Stimulated activated CD4-positive, alpha-beta T cell treated with anti-CD3 and anti-CD28 coated beads, TNF-alpha, amount 100 ng/mL, for 4 hours (primary cell): ENCODE measurements around the gene FAM20A.

ENCODE experiments used
- DNase-seq, 3 experiments: peaks; one replicate each; pipeline ENCODE4 v3.0.0-alpha.2; 2020; ENCODE audit warnings: low read depth in 3 of 3

Gene FAM20A

GRCh38 chr17:68610554-68610953 is 9.4 kb upstream of the FAM20A start:
- DNase-seq: no peak

GRCh38 chr17:68608515-68609130 is 7.5 kb upstream of the FAM20A start:
- DNase-seq: no peak

GRCh38 chr17:68606451-68607307 is 5.5 kb upstream of the FAM20A start:
- DNase-seq: no peak

DNA sequence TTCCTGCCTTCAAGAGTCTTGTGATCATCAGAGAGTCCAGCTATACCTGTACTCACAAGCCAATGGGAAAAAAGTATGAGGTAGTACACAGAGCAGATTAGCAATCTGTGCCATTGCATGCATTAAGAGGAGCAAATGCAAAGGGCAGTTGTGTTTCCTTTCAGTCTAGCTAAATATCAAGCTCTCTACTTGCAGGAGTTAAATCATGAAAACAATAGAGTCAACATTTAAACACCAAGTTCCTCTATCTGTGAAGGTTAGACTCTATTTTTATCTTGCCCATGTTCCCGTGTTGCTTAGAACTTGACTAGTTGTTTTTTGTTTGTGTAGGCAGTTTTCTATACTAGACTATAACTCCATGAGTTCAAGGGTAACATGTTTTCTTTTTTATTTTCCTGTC is 4.7 kb upstream of the FAM20A start:
- no peak for DNase-seq

GRCh38 chr17:68603656-68604055 is 2.5 kb upstream of the FAM20A start:
- no peak for DNase-seq

- no peak for DNase-seq
These were observed 1.9 kb upstream of the FAM20A start for GRCh38 chr17:68603027-68603426.

DNA sequence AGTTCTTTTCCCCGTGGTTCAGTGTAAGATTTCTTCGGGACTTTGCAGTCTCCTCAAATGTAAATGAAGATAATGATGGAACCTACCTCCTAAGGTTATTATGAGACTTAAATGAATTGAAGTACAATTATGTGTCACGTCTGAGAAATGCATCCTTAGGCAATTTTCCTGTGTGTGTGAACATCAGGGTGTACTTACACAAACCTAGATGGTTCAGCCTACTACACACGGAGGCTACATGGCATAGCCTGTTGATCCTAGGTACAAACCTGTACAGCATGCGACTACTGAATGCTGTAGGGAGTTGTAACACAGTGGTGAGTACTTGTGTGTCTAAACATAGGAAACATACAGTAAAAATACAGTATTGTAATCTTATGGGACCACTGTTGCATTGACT is 1.1 kb upstream of the FAM20A start:
- no peak for DNase-seq

DNA sequence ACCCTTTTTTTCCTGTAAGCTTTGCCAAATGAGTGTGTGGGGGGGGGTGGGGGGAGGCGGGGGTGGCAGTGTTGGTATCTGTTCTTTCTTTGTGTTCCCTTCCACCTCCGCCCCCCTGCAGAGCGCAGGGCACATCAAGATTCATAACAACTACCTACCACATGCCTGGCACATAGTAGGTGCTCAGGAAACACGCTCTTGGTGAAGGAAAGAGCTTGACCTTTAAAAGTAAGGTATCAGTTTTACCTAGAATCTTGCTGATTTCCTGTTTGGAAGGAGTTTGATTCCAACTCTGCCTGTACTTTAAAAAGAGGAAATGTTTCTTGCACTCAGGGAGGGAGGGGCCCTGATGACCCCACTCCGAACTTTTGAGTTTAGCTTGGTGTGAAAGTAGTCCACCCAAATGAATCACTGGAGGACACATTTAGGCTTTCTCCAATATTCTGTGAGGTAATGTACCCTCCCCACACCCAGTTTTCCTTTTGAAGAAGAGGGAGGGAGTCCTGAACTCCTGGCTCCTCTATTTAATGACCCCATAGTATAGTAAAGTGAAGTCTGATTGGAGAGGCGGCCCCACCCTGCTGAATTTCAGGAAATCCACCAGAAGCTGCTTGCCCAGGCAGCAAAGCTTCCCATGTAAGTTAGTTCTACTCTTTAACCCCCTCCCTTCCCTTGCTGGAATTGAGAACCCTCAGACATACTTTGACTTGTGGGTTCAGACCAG is 560 bp upstream of the FAM20A start:
- no peak for DNase-seq

DNA sequence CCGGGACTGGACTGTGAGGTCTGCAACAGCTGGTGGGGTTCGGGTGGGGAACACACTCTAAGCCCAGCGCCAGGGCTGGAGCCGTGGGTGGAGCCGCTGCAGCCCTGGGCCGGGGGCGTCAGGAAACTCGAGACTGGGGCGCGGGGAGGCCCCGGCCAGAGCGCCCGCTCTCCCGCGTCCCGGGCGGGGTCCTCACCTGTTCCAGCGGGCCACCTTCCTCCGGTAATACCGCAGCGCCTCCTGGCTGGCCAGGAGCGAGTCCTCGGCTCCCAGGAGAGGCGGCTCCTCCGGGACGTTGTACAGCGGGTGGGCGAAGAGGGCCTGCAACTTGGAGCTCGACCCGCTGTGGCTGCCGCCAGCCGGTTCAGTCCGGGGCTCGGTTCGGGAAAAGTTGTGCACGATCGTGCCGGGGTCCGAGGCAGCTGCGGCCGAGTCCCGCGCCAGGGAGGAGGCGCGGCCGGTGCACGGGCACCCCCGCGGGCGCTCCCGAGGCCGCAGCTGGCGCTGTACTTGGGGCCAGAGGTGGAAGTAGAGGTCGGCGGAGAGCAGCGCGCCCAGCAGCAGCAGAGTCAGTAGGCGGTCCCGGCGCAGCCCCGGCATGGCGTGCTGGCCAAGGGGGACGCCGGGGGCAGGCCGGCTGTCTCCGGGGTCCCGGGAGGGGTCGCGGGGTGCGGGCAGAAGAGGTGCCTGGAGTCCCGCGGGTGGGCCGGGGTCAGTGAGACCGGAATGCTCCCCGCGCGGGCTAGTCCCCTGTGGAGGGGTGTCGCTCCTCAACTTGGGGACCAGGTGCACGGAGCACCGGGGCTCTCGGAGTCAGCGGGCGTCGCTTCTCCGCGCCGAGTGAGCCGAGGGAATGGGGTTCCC is 868 bp downstream of the FAM20A start:
- DNase-seq: no peak

- no peak for DNase-seq
These were observed 1.6 kb downstream of the FAM20A start for GRCh38 chr17:68599552-68600066.

- DNase-seq: no peak
These were observed 2.1 kb downstream of the FAM20A start for GRCh38 chr17:68599091-68599490.

DNA sequence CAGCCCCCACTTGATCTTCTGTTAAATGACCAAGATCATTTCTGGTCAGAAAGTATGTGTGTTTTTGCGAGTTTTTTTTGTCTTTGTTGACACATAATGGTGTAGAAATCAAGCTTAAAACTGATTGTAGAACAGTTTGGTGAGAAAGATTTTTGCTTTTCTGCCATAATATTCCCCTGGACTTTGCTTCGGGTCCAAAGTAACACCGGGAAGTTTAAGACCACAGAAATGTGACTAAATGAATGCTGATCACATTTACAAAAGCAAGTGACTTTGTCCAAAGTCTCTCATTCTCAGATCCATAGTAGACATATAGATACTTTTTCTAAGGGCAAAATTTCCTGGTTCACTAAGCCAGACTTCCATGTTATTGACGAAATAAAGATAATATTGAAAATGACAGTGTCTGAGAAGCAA is 2.6 kb downstream of the FAM20A start:
- DNase-seq: no peak

DNA sequence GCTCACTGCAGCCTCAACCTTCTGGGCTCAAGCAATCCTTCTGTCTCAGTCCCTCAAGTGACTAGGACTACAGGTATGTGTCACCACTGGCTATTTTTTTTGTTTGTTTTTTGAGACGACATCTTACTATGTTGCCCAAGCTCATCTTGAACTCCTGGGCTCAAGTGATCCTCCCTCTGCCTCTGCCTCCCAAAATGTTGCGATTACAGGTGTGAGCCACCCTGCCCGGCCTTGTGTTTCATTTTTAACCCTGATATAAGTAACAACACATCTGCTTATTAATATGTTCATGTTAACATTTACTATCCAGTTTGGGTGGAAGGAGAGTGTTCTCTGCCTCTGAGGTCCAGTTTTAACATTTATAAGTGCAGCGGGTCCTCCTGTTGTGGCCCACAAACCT is 3.1 kb downstream of the FAM20A start:
- DNase-seq: no peak

DNA sequence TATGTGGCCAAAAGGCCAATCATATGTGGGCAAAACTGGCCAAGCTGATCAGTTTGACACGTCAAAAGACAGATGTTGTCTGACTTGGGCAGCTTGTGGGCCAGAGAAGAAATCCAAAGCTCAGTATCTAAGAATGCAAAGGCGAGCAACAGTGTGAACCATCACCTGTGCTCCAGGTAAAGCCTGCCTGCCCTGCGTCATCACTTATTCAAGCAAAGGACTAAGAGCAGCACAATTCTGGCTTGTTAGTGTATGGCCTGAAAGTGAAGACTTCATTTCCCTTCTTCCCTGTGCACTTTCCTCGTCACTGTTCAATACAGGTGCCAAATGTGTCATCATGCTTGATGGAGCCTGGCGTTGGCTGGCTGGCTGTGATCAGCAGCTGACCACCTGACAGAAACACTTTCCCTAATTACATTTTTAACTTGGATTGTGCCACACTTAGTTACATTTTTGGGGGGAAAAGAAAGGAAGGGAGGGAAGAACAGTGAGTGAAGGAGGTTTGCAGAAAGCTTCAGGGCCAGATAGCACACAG is 4.7 kb downstream of the FAM20A start:
- DNase-seq: no peak

- DNase-seq: no peak
These were observed 5.2 kb downstream of the FAM20A start for GRCh38 chr17:68595986-68596385.

DNA sequence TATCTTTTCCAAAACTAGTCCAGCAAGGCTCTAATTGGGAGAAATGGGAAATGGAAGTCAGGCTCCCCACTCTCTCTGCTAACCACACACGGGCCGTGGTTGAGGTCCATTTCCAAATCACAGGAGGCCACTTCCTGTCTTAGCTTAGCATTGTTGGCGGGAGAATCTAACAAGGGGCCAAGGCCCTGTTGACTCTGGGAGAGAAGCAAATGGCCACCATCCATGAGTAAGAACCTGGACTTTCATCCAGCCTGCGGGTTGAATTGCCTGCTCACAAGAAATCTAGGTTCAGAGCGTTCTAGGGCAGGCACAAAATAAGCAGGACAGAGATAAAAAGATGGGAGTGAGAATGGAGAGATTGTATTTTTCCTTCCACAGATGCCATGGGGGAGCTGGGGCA is 5.7 kb downstream of the FAM20A start:
- DNase-seq: no peak

DNA sequence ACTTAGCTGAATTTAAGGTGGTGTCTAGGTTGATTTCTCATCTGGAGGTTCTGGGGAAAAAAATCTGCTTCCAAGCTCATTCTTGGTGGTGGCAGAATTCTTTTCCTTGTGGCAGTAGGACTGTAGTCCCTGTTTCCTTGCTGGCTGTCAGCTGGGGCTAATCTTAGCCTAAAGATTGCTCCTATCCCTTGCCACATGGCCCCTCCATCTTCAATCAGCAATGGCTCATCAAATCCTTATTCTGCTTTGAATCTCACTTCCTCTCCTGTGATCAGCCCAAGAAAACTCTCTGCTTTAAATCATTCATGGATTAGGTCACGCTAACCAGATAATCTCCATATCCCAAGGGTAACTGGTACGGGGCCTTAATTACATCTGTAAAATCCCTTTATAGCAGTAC is 6.6 kb downstream of the FAM20A start:
- no peak for DNase-seq

GRCh38 chr17:68592682-68593641 is 8.2 kb downstream of the FAM20A start:
- DNase-seq: no peak

DNA sequence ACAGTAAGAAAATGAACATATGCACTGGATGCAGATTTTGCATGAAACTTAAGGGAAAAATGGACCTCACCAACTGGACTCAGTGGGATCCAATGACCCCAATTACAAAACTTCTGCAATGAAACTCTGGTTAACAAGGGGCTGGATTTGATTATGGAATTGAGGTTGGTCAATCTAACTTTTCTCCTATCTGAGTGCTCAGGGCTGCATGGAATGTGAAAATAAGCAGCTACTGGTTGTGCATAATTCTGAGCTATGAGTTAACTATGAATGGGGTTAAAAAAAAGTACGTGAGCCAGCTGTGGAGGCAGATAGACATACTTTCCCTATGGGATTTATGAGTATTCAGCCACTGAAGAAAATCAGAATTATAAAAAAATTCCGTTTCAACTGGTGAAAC is 9.2 kb downstream of the FAM20A start:
- DNase-seq: no peak

DNA sequence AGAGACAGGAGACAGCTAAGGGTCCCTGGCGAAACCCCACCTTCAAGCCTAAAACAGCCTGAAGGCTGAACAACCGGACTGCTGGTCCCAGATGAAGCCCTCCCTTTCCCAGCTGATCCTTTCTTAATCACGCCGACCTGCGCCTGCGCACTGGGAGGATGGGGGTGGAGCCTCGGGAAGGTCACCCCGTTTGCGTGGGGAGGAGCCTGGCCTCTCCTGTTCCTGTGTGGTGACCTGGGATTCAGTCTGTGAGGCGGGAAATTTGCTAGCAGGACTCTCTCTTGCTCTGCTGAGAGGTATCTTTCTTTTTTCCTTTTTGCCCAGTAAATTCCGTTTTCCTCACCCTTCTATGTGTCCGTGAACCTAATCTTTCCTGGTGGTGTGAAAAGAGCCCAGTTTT is 9.6 kb downstream of the FAM20A start:
- DNase-seq: no peak
